Neural progenitor cell (in vitro differentiated cells): ENCODE results near the gene AP1M1.

Experiments used
- EZH2 ChIP-seq: fragments of 200-600 bp; sonication (generic); IDR thresholded peaks from 2 replicates; pipeline ENCODE4 v1.6.1; 2017; ENCODE audit warnings: antibody characterized with exemption, mild to moderate bottlenecking, moderate library complexity
- EZH2phosphoT487 ChIP-seq: fragments of 200-600 bp; sonication (generic); IDR thresholded peaks from 2 replicates; pipeline ENCODE4 v1.6.1; 2017; ENCODE audit warnings: antibody characterized with exemption
- TF ChIP-seq, protein P1 (sequence below): fragments of 200-600 bp; sonication (generic); IDR thresholded peaks from 2 replicates; pipeline ENCODE4 v1.5.1; 2017; ENCODE audit warnings: antibody characterized with exemption, mild to moderate bottlenecking

DNA sequence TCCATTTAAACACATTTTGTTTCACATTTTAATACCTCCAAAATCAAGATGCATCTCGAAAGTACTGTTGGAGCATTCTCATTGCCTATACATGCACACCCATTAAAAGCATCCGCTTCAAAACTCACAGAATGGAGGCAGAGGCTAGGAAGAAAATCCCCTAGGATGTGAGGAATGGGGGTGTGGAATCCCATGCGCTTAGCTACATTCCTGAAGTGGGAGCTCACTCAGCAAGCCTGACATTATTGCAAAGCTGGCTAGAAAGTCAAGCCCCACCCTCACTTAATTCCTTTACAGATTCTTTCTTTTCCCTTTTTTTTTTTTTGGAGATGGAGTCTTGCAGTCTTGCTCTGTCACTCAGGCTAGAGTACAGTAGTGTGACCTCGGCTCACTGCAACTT, 17.1 kb upstream of the AP1M1 start:
- TF ChIP-seq, protein P1, sequence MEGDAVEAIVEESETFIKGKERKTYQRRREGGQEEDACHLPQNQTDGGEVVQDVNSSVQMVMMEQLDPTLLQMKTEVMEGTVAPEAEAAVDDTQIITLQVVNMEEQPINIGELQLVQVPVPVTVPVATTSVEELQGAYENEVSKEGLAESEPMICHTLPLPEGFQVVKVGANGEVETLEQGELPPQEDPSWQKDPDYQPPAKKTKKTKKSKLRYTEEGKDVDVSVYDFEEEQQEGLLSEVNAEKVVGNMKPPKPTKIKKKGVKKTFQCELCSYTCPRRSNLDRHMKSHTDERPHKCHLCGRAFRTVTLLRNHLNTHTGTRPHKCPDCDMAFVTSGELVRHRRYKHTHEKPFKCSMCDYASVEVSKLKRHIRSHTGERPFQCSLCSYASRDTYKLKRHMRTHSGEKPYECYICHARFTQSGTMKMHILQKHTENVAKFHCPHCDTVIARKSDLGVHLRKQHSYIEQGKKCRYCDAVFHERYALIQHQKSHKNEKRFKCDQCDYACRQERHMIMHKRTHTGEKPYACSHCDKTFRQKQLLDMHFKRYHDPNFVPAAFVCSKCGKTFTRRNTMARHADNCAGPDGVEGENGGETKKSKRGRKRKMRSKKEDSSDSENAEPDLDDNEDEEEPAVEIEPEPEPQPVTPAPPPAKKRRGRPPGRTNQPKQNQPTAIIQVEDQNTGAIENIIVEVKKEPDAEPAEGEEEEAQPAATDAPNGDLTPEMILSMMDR, result no peak
- TF ChIP-seq EZH2phosphoT487, result no peak
- no peak for TF ChIP-seq EZH2
